ENCODE results near the gene HOXB4. TPM values are rescaled to one million over a fixed set of nuclear protein-coding genes. Genes with fewer than 3 reads are reported as not detected.

The HOXB4 gene
- polyA plus RNA-seq, 1 of the 3 experiments (the other 2 are of a cell fraction): 0.03 TPM

DNA sequence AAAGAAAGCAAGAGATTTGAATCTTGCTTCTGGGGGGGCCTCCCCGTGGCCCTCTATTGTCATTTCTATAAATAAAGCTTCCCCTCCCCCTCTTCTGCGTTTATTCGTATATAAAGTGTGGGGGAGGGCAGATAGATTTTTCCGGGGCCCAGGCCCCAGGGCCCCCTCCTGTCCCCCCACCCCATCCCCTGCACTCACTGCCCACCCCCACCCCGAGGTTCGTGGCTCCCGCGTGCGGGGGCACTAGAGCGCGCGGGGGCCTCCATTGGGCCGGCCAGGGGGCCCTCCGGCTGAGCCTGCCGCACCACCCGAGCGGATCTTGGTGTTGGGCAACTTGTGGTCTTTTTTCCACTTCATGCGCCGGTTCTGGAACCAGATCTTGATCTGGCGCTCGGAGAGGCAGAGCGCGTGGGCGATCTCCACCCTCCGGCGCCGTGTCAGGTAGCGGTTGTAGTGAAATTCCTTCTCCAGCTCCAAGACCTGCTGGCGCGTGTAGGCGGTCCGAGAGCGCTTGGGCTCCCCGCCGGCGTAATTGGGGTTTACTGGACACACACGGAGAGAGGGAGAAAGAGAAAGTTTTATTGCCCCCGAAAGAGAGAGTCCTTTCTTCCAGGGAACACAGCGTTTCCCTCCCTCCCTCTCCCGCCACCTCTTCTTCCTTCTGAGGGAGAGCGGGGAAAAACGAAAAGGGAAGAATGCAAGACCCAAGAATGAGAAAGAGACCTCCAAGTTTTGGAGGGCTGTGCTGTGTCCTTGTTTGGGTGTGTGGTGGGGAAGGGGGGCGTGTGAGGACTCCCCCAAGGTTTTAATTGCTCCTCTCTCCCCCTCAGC lies 1.5 kb downstream of the HOXB4 start:
- H3K9ac ChIP-seq: no peak overlapping the region
- peaks cover 94% of the 10 kb centered on the region for H3K27me3 ChIP-seq (ENCODE audit: insufficient read depth)
- POLR2A ChIA-PET: no interaction called here

DNA sequence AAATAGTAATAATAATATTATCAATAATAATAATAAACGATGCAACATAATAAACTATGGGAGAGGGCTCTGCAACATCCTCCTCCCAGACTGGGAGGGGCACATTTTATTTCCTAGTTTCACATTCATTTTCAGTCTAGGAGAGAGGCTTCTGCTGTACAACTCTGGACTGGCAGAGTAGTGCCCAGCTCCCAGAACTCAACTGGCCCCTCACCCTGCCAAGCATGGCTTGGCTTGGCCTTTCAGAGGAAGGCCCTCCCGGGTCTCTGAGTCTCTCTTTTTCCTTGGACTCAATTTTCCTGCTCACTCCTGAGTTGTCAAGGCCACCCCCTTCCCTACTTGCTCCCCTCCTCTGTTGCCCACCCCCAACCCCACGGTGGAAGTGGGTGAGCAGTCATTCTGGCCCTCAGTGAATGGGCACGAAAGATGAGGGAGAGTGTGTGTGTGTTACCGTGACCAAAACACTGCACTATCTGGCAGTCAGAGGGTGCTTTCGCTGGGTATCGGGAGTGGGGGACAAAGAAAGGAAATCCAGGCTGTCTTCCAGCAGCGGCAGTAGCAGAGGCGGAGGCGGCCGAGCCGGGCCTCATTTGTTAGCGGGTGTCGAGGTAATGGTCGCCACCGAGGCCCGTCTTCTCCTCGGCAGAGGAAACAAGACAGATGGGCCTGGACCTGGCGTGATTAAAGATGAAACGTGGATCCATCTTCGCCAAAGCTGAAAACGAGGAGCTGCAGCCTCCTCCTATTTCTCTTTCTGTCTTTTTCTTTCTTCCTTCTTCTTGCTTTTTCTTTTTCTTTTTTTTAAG lies 2.3 kb downstream of the HOXB4 start:
- CTCF ChIA-PET: interaction anchor here (1.1 to 1.6 kb wide), 3 partner anchors 17 to 240 kb away, joined by 3 to 5 read pairs (median 3); no protein-coding TSS in a partner anchor
- no peak for DNase-seq
- no peak overlapping the region for H2AFZ ChIP-seq (ENCODE audit: low read depth)

More for the DNA sequence above, 1.5 kb downstream of the HOXB4 start:
- H3K36me3 ChIP-seq (replicated peaks in 1 of 2; ENCODE audit: control insufficient read depth in 1 of 2, insufficient read depth in 2 of 2, low read length in 1 of 2): no peaks in the 10 kb centered on the region
- H3K79me2 ChIP-seq (ENCODE audit: insufficient read depth): no peaks in the 10 kb centered on the region
- H2AFZ ChIP-seq (ENCODE audit: low read depth): no peak overlapping the region
- H3F3A ChIP-seq (replicated peaks; ENCODE audit: insufficient read depth): peaks cover 4% of the 10 kb centered on the region
- no peaks in the 10 kb centered on the region for H3K9me3 ChIP-seq
- WGBS (ENCODE audit: low lambda C conversion rate): 23% methylated on average over 41 of the region's 43 CpGs
- no peak overlapping the region for H3K4me2 ChIP-seq
- H3K4me3 ChIP-seq (ENCODE audit: low read depth in 2 of 2, low read length in 1 of 2): no peak overlapping the region
- no peak for DNase-seq
- TF ChIP-seq, protein P1, sequence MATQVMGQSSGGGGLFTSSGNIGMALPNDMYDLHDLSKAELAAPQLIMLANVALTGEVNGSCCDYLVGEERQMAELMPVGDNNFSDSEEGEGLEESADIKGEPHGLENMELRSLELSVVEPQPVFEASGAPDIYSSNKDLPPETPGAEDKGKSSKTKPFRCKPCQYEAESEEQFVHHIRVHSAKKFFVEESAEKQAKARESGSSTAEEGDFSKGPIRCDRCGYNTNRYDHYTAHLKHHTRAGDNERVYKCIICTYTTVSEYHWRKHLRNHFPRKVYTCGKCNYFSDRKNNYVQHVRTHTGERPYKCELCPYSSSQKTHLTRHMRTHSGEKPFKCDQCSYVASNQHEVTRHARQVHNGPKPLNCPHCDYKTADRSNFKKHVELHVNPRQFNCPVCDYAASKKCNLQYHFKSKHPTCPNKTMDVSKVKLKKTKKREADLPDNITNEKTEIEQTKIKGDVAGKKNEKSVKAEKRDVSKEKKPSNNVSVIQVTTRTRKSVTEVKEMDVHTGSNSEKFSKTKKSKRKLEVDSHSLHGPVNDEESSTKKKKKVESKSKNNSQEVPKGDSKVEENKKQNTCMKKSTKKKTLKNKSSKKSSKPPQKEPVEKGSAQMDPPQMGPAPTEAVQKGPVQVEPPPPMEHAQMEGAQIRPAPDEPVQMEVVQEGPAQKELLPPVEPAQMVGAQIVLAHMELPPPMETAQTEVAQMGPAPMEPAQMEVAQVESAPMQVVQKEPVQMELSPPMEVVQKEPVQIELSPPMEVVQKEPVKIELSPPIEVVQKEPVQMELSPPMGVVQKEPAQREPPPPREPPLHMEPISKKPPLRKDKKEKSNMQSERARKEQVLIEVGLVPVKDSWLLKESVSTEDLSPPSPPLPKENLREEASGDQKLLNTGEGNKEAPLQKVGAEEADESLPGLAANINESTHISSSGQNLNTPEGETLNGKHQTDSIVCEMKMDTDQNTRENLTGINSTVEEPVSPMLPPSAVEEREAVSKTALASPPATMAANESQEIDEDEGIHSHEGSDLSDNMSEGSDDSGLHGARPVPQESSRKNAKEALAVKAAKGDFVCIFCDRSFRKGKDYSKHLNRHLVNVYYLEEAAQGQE (IDR thresholded peaks at IDR 0.05; ENCODE audit: low read depth, low read length): no peak
- TF ChIP-seq GATA2 (CRISPR knock-in tag; IDR thresholded peaks at IDR 0.05) (no peak), RXRA (IDR thresholded peaks at IDR 0.05; ENCODE audit: borderline replicate concordance, low read depth) (no peak), NFIC (IDR thresholded peaks at IDR 0.05; ENCODE audit: borderline replicate concordance) (no peak), EZH2phosphoT487 (IDR thresholded peaks at IDR 0.05; ENCODE audit: borderline replicate concordance, low read depth) (0 out of 2 replicates have a peak, but pooled peaks have one; percentile 19), SMC3 (IDR thresholded peaks at IDR 0.05; ENCODE audit: low read depth, low read length) (no peak)
- CTCF ChIA-PET: interaction anchor here (0.8 to 1.4 kb wide), 3 partner anchors 17 to 41 kb away, joined by 3 to 5 read pairs (median 3); no protein-coding TSS in a partner anchor
- no peak overlapping the region for H3K27ac ChIP-seq (ENCODE audit: low read depth in 2 of 2, low read length in 1 of 2)
- H4K20me1 ChIP-seq (ENCODE audit: insufficient read depth): peaks cover 9% of the 10 kb centered on the region; the same call in 1 of the 2 replicates
- H3K4me1 ChIP-seq (ENCODE audit: control insufficient read depth in 1 of 2, insufficient read depth in 2 of 2, low read depth in 1 of 2, low read length in 1 of 2): no peaks in the 10 kb centered on the region; a peak in 1 of 4 replicates
- H3K9me2 ChIP-seq: no peaks in the 10 kb centered on the region

More for the DNA sequence above, 2.3 kb downstream of the HOXB4 start:
- H3K27ac ChIP-seq (ENCODE audit: low read depth in 2 of 2, low read length in 1 of 2): no peak overlapping the region
- H3K27me3 ChIP-seq (ENCODE audit: insufficient read depth): peaks cover 94% of the 10 kb centered on the region
- peaks cover 9% of the 10 kb centered on the region; the same call in 1 of the 2 replicates for H4K20me1 ChIP-seq (ENCODE audit: insufficient read depth)
- POLR2A ChIA-PET: no interaction called here
- H3K4me1 ChIP-seq (ENCODE audit: control insufficient read depth in 1 of 2, insufficient read depth in 2 of 2, low read depth in 1 of 2, low read length in 1 of 2): no peaks in the 10 kb centered on the region; a peak in 1 of 4 replicates
- H3K9me2 ChIP-seq: no peaks in the 10 kb centered on the region
- WGBS (ENCODE audit: low lambda C conversion rate): 23% methylated on average over 22 of the region's 22 CpGs
- H3F3A ChIP-seq (replicated peaks; ENCODE audit: insufficient read depth): peaks cover 4% of the 10 kb centered on the region
- TF ChIP-seq NFIC (IDR thresholded peaks at IDR 0.05; ENCODE audit: borderline replicate concordance) (no peak), SIN3A (IDR thresholded peaks at IDR 0.05; ENCODE audit: borderline replicate concordance, low read depth, low read length) (no peak), SMC3 (IDR thresholded peaks at IDR 0.05; ENCODE audit: low read depth, low read length) (no peak), FOXJ3 (CRISPR knock-in tag; IDR thresholded peaks at IDR 0.05) (no peak), EZH2phosphoT487 (IDR thresholded peaks at IDR 0.05; ENCODE audit: borderline replicate concordance, low read depth) (peak; percentile 29; the same call in 1 of the 2 replicates), GATA2 (CRISPR knock-in tag; IDR thresholded peaks at IDR 0.05) (no peak)
- TF ChIP-seq, protein P2, sequence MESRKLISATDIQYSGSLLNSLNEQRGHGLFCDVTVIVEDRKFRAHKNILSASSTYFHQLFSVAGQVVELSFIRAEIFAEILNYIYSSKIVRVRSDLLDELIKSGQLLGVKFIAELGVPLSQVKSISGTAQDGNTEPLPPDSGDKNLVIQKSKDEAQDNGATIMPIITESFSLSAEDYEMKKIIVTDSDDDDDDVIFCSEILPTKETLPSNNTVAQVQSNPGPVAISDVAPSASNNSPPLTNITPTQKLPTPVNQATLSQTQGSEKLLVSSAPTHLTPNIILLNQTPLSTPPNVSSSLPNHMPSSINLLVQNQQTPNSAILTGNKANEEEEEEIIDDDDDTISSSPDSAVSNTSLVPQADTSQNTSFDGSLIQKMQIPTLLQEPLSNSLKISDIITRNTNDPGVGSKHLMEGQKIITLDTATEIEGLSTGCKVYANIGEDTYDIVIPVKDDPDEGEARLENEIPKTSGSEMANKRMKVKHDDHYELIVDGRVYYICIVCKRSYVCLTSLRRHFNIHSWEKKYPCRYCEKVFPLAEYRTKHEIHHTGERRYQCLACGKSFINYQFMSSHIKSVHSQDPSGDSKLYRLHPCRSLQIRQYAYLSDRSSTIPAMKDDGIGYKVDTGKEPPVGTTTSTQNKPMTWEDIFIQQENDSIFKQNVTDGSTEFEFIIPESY (IDR thresholded peaks at IDR 0.05; ENCODE audit: borderline replicate concordance, low read depth): no peak
- TF ChIP-seq, protein P3, sequence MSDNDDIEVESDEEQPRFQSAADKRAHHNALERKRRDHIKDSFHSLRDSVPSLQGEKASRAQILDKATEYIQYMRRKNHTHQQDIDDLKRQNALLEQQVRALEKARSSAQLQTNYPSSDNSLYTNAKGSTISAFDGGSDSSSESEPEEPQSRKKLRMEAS (IDR thresholded peaks at IDR 0.05; ENCODE audit: low read depth): no peak
- no peak overlapping the region for H3K4me3 ChIP-seq (ENCODE audit: low read depth in 2 of 2, low read length in 1 of 2)
- no peaks in the 10 kb centered on the region for H3K36me3 ChIP-seq (replicated peaks in 1 of 2; ENCODE audit: control insufficient read depth in 1 of 2, insufficient read depth in 2 of 2, low read length in 1 of 2)
- no peak overlapping the region for H3K9ac ChIP-seq
- H3K4me2 ChIP-seq: no peak overlapping the region
- no peaks in the 10 kb centered on the region for H3K79me2 ChIP-seq (ENCODE audit: insufficient read depth)
- no peaks in the 10 kb centered on the region for H3K9me3 ChIP-seq

Measured in SK-N-SH (cell line).